SHP77 (cell line): ENCODE data around the gene QRFP.

Source experiments
- DNase-seq, 2 experiments: peaks; one replicate each; lab custom pipeline; 2025; lab: John Stamatoyannopoulos, UW

The QRFP gene

GRCh38 chr9:130904070-130905044, 7.7 kb upstream of the QRFP start:
- no peak for DNase-seq

- DNase-seq = no peak
Measured at GRCh38 chr9:130903194-130904069, 6.8 kb upstream of the QRFP start.

DNA sequence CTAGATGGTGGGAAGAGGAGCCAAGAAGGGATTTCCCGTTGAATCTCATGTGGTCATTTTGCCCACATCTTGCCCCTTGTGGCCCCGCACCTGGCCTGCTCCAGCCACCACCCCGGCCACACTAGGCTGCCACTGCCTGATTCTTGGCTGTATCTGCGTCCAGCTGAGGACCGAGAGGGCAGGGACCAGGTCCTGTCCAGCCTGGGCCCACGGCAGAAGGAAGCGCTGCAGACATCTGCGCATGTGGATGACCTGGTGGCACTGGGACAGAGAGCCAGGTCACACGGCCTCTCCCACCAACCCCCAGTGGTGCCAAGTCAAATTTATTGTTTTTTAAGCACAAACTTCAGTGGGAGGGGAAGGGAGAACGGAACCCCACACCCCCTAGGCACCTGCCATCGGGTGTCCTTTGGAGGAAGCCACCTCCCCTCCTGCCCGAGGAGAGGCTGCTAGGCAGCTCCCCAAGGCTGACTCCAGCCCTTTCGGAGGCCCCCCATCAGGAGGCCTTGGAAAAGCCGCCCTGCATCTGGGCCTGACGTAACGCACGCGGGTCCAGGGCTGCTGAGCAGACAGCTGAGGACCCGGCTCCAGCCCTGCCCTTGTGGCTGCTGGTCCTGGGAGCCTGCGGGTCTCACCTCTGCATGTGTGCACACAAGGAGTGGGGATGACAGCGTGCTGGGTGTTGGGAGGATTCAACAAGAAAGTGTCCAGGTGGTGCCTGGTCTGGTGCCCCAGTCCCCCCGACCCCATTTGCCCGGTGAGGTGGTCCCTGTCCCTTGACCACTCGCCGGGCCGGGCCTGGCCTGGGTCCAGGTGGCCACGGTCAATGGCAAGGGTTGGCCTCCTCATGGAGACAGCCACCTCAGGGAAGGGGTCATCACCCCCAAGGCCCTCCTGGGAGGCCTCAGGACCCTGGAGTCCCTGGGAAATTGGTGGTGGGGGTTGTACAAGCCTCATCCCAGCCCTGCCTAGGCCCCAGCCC, 5.9 kb upstream of the QRFP start:
- no peak for DNase-seq

GRCh38 chr9:130901498-130902203, 5.0 kb upstream of the QRFP start:
- no peak for DNase-seq

GRCh38 chr9:130900701-130901497, 4.3 kb upstream of the QRFP start:
- peak in 1 of 2 experiments; percentile 54 for DNase-seq

DNA sequence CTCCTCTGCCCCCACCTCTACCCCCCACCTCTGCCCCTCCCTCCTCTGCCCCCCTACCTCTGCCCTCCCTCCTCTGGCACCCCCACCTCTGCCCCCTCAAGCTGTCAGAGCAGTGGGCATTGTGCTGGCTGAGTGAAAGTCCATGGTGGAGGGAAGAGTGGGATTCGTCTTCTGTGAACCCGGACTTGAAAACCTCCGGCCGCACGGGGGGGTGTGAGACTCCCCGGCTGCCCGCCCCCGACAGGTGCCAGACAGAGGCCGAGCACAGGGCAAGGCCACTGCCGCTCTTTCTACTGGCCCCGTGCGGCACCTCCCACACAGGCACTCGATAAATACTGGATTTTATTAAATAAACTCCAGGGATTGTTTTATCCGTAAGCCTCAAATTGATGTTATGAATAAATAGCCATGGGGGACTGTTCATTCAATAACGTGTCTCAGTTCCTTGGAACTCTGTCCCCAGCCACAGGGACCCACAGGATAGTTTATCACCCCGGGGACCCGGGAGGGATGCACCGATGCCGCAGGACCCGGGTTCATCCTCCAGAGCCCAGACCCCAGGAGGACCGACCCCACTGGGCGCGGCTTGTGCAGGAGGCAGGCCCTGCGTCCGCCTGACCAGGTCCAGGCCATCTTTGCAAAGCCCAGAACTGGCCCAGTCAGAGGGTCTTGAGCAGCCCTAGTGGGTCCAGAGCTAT, 2.6 kb upstream of the QRFP start:
- DNase-seq = no peak

- DNase-seq = no peak
Measured at GRCh38 chr9:130898552-130898852, 1.9 kb upstream of the QRFP start.

DNA sequence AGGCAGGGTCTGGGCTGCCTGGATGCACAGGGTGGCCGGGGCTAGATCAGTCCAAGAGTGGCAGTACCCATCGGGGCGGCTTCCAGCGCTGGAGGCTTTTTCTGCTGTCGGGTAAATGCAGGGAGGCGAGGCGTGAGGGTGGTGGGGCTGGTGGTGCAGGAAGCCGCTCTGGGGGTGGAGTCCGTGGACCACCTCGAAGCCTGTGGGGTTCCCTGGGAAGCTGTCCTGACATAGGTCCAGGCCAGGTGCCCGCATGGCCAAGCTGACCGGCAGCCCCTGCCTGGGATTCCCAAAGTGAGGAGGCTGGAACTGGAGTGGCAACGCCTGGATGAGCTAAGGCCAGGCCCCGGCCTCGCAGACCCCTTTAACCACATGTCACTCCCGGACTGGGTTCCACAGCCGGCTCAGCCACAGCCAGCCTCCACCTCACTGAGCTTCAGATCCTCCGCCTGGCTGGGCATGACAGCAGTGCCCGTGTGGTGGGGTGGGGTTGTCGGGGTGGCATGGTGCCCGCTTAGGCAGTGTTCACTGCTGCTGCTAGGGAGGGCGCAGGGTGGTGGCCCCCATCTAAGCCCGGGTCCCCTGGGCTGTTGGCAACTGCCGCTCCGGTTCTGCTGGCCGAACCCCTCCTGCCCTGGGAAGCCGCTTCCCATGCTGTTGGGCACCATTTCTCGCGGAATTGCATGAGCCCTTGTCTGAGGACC, 1.4 kb upstream of the QRFP start:
- no peak for DNase-seq

- DNase-seq = no peak
Measured at GRCh38 chr9:130897105-130897751, 616 bp upstream of the QRFP start.

GRCh38 chr9:130895481-130896232, 955 bp downstream of the QRFP start:
- DNase-seq = no peak

- no peak for DNase-seq
Measured at GRCh38 chr9:130895038-130895437, 1.6 kb downstream of the QRFP start.

- no peak for DNase-seq
Measured at GRCh38 chr9:130894546-130894945, 2.1 kb downstream of the QRFP start.

GRCh38 chr9:130893341-130894101, 3.1 kb downstream of the QRFP start:
- DNase-seq = no peak

GRCh38 chr9:130892477-130893304, 3.9 kb downstream of the QRFP start:
- DNase-seq = no peak

DNA sequence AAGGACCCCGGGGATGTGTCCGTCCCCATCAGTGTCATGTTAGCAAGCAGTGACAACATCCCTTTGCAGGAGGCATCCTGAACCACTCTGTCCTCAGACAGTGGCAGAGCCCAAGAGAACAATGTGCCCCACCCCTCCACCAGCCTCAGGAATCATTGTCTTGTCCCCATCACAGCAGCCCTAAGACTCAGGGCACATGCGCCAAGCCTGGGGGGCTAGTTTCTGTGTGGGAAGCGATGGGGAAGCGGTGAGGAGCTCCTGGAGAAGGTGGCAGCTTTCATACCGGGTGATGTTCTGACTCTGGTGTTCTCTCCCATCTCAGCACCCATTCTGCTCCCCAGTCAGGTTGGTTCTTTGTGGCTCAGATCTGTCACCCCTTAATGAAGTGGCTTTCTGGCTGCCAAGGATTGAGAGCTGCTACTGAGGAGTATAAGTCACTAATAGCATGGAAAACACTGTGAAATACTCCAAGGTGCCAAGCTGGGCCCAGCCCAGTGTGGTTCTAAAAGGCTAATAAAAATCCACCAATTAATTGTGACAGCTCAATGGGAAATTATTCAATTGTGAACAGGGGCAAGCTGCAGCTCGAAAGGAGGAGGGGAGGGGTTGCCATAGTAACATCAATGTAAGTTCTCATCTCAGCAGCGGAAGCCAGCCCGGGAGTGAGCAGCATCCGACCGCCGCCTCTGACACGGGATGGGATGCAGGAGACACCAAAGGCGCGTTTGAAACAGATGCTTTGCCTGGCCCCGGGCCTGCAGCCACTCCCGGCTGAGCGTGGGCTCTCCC, 4.7 kb downstream of the QRFP start:
- DNase-seq = no peak
